Psoas muscle (tissue), 8 donors: ENCODE measurements around the gene TMEM204. TPM values are rescaled to one million over a fixed set of nuclear protein-coding genes. Genes with fewer than 3 reads are reported as not detected.

Experiments used
- ATAC-seq, 4 donors: fragments of 200-7000 bp; cut with Tn5 transposase; one replicate each; pipeline ENCODE4 v1.9.1; 2020; ENCODE audit warnings: moderate library complexity in 3 of 4, mild to moderate bottlenecking in 2 of 4
- DNase-seq, 2 donors: peaks; one replicate each; pipeline ENCODE4 v3.0.0-alpha.2; 2020
- H3K27ac ChIP-seq: fragments of 200-600 bp; one replicate; pipeline ENCODE4 v1.8.0; 2022
- H3K27me3 ChIP-seq, 3 donors: fragments of 200-600 bp in 1 of 3; one replicate each; pipeline versions ENCODE4 v1.6.1 to v1.8.0; 2013 to 2022; ENCODE audit warnings: low read length in 2 of 3, mild to moderate bottlenecking in 2 of 3, moderate library complexity in 1 of 3; ENCODE audit not compliant: insufficient read depth in 3 of 3
- H3K36me3 ChIP-seq, 2 donors: fragments of 200-600 bp in 1 of 2; one replicate each; pipeline versions ENCODE4 v1.6.1 to v1.8.0; 2013 to 2022; ENCODE audit warnings: low read depth in 1 of 2, mild to moderate bottlenecking in 1 of 2, moderate library complexity in 1 of 2; ENCODE audit not compliant: insufficient read depth in 1 of 2
- H3K4me1 ChIP-seq: fragments of 200-600 bp; one replicate; pipeline ENCODE4 v1.8.0; 2022
- H3K4me3 ChIP-seq: fragments of 200-600 bp; one replicate; pipeline ENCODE4 v1.8.0; 2022; ENCODE audit warnings: mild to moderate bottlenecking
- H3K9me3 ChIP-seq: fragments of 200-600 bp; one replicate; pipeline ENCODE4 v1.8.0; 2022
- CTCF ChIP-seq: fragments of 200-600 bp; IDR thresholded peaks from one replicate; pipeline ENCODE4 v1.8.0; 2022; ENCODE audit warnings: antibody characterized with exemption
- WGBS, 3 donors: extraction: QIAGEN DNeasy Blood & Tissue Kit; methylation state at CpG; one replicate each; pipeline versions ENCODE4 v1.1.6 to v1.1.7; 2013; 5-methylcytosine and 5-hydroxymethylcytosine counted together
- intact Hi-C, 2 donors: fragments of 100-400 bp; cut with DNase I; formaldehyde crosslinking; loops; one replicate each; pipeline versions ENCODE4 v1.11.0 to v1.14.2; 2022
- polyA plus RNA-seq, 3 donors: library from polyadenylated mRNA; stranded (reverse); fragments of 200-250 nt; gene quantifications; one replicate each; pipeline ENCODE4 v1.2.3, GENCODE V29; 2013
- total RNA-seq, 4 donors: library from RNA; stranded (reverse); fragmentation: NEBNext Ultra II Directional in 2 of 4; extraction: Animal tissue kit (Norgen Biotek cat#: 25700) in 2 of 4; gene quantifications; one replicate each; pipeline versions ENCODE4 v1.2.1 to v1.2.4, GENCODE V29; 2021 to 2023
- donor health status: healthy with polysubstance abuse.
- donor health status: DM: no; HTN: no; CAD: no; lungs with moderate emphysema.
- donor health status: Bipolar disorder and iron deficiency.
- donor health status: healthy.
- donor health status: DM: yes; HTN: yes; CAD: no.
- donor health status: DM: no; HTN: no; CAD: no.
- donor health status: DM: no; HTN: no; CAD: no.
- donor health status: DM: yes; HTN: yes; CAD: no.

TMEM204 gene
- total and polyA plus RNA-seq, 7 donors, result 7.5 to 22.3 (median 11.8) TPM

- Histone ChIP-seq H3K9me3 (no peaks in the 10 kb centered on the region), H3K27me3 (no peaks in the 10 kb centered on the region), H3K36me3 (peaks cover 0 to 7% of the 10 kb centered on the region in 2 donors), H3K27ac (no peak overlapping the region), H3K4me1 (no peaks in the 10 kb centered on the region), H3K4me3 (no peak overlapping the region)
- no peak for TF ChIP-seq CTCF
- 76 to 85% (median 83%) methylated on average over 5 of the region's 5 CpGs for WGBS, 3 donors
- intact Hi-C loops, result no loop called here
- ATAC-seq, result no peak
- DNase-seq, result no peak
Observed at GRCh38 chr16:1573301-1573700, 39.8 kb downstream of the TMEM204 start.

- H3K27ac ChIP-seq, result no peak overlapping the region
- H3K4me1 ChIP-seq, result no peaks in the 10 kb centered on the region
- no peak for TF ChIP-seq CTCF
- no peak overlapping the region for H3K4me3 ChIP-seq
- no peaks in the 10 kb centered on the region for H3K27me3 ChIP-seq
- ATAC-seq (no peak), DNase-seq (no peak)
- intact Hi-C loops, result no loop called here
- peaks cover 0 to 16% of the 10 kb centered on the region in 2 donors for H3K36me3 ChIP-seq
- H3K9me3 ChIP-seq, result no peaks in the 10 kb centered on the region
Observed at GRCh38 chr16:1575578-1575977, 42.1 kb downstream of the TMEM204 start.

GRCh38 chr16:1579214-1579613, 45.7 kb downstream of the TMEM204 start:
- ATAC-seq (no peak), DNase-seq (no peak)
- intact Hi-C loops, result no loop called here
- Histone ChIP-seq H3K4me1 (no peaks in the 10 kb centered on the region), H3K4me3 (no peak overlapping the region), H3K9me3 (no peaks in the 10 kb centered on the region), H3K27me3 (no peaks in the 10 kb centered on the region), H3K36me3 (peaks cover 0 to 38% of the 10 kb centered on the region in 2 donors), H3K27ac (no peak overlapping the region)
- TF ChIP-seq CTCF, result no peak
- 87 to 94% (median 94%) methylated on average over 5 of the region's 5 CpGs for WGBS, 3 donors

- Histone ChIP-seq H3K4me3 (no peak overlapping the region), H3K4me1 (no peaks in the 10 kb centered on the region), H3K36me3 (peaks cover 0 to 48% of the 10 kb centered on the region in 2 donors), H3K27me3 (no peaks in the 10 kb centered on the region), H3K27ac (no peak overlapping the region), H3K9me3 (no peaks in the 10 kb centered on the region)
- WGBS, 3 donors, result 80 to 86% (median 85%) methylated on average over 12 of the region's 12 CpGs
- DNase-seq (no peak), ATAC-seq (no peak)
- TF ChIP-seq CTCF, result no peak
- intact Hi-C loops, result no loop called here
Observed at GRCh38 chr16:1580256-1580655, 46.8 kb downstream of the TMEM204 start.

- Histone ChIP-seq H3K4me1 (no peaks in the 10 kb centered on the region), H3K36me3 (peaks cover 0 to 55% of the 10 kb centered on the region in 2 donors), H3K27me3 (no peaks in the 10 kb centered on the region), H3K27ac (no peak overlapping the region), H3K4me3 (no peak overlapping the region), H3K9me3 (no peaks in the 10 kb centered on the region)
- TF ChIP-seq CTCF, result no peak
- intact Hi-C loops, result no loop called here
- no peak for ATAC-seq
- no peak for DNase-seq
- WGBS, 3 donors, result 92 to 96% (median 94%) methylated on average over 6 of the region's 6 CpGs
Observed at GRCh38 chr16:1580956-1581355, 47.5 kb downstream of the TMEM204 start.
